Mucosa of descending colon (tissue), 3 donors: ENCODE data around the gene GALE. TPM values are rescaled to one million over a fixed set of nuclear protein-coding genes. Genes with fewer than 3 reads are reported as not detected.

Experiments used
- ATAC-seq: fragments of 200-7000 bp; cut with Tn5 transposase; one replicate; pipeline ENCODE4 v1.9.1; 2020; ENCODE audit warnings: mild to moderate bottlenecking, moderate library complexity
- DNase-seq, 3 donors: peaks; one replicate each; pipeline ENCODE4 v3.0.0-alpha.2; 2020
- H3K36me3 ChIP-seq: fragments of 200-600 bp; one replicate; pipeline ENCODE4 v1.8.0; 2021; ENCODE audit warnings: low read depth, mild to moderate bottlenecking
- H3K4me1 ChIP-seq: fragments of 200-600 bp; one replicate; pipeline ENCODE4 v1.8.0; 2021; ENCODE audit warnings: low read depth, mild to moderate bottlenecking
- H3K4me3 ChIP-seq: fragments of 200-600 bp; one replicate; pipeline ENCODE4 v1.8.0; 2021; ENCODE audit warnings: mild to moderate bottlenecking
- H3K9me3 ChIP-seq: fragments of 200-600 bp; one replicate; pipeline ENCODE4 v1.8.0; 2021; ENCODE audit warnings: mild to moderate bottlenecking
- intact Hi-C, 2 donors: fragments of 100-400 bp; cut with DNase I in 1 of 2; cut with micrococcal nuclease in 1 of 2; formaldehyde crosslinking; loops; one replicate each; pipeline versions ENCODE4 v1.11.0 to v1.11.1; 2022; cut with DNase I, micrococcal nuclease
- total RNA-seq, 3 donors: library from RNA; stranded (reverse); fragmentation: NEBNext Ultra II Directional in 2 of 3; extraction: Animal tissue kit (Norgen Biotek cat#: 25700) in 2 of 3; gene quantifications; one replicate each; pipeline versions ENCODE4 v1.2.1 to v1.2.4, GENCODE V29; 2021 to 2023
- TF ChIP-seq, protein P1 (sequence below): fragments of 200-600 bp; IDR thresholded peaks from one replicate; pipeline ENCODE4 v1.8.0; 2022; ENCODE audit warnings: antibody characterized with exemption, mild to moderate bottlenecking
- donor health status: DM: no; HTN: no; CAD: no; lungs with moderate emphysema.
- donor health status: DM: no; HTN: no; CAD: no.
- donor health status: DM: no; HTN: yes; CAD: no.

The GALE gene
- total RNA-seq, 3 donors from 2014 or later, result 55.7 to 156 (median 127) TPM

DNA sequence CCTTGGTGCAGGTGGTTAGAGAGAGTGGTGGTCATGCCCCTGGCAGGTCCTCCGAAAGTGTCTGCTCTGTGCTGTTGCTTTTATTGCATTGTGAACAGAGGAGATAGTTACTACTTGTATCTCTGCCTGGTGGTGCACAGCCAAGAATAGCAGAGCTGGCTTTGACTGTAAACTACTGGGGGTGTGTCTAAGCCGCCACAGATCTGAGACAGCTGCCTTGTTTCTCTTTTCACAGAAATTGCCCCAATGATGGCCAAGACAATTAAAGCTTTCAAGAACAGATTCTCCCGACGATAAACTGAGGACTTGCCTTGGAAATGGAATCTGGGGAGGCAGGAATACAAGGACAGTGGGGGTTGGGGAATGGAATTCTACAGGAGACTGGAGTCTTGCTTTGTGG is 41.3 kb downstream of the GALE start:
- DNase-seq, result no peak
- intact Hi-C loops, result no loop called here
- ATAC-seq, result peak; percentile 36
- TF ChIP-seq, protein P1, sequence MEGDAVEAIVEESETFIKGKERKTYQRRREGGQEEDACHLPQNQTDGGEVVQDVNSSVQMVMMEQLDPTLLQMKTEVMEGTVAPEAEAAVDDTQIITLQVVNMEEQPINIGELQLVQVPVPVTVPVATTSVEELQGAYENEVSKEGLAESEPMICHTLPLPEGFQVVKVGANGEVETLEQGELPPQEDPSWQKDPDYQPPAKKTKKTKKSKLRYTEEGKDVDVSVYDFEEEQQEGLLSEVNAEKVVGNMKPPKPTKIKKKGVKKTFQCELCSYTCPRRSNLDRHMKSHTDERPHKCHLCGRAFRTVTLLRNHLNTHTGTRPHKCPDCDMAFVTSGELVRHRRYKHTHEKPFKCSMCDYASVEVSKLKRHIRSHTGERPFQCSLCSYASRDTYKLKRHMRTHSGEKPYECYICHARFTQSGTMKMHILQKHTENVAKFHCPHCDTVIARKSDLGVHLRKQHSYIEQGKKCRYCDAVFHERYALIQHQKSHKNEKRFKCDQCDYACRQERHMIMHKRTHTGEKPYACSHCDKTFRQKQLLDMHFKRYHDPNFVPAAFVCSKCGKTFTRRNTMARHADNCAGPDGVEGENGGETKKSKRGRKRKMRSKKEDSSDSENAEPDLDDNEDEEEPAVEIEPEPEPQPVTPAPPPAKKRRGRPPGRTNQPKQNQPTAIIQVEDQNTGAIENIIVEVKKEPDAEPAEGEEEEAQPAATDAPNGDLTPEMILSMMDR, result no peak
- Histone ChIP-seq H3K4me3 (no peak overlapping the region), H3K4me1 (no peaks in the 10 kb centered on the region), H3K9me3 (no peaks in the 10 kb centered on the region), H3K36me3 (peaks cover 26% of the 10 kb centered on the region)

DNA sequence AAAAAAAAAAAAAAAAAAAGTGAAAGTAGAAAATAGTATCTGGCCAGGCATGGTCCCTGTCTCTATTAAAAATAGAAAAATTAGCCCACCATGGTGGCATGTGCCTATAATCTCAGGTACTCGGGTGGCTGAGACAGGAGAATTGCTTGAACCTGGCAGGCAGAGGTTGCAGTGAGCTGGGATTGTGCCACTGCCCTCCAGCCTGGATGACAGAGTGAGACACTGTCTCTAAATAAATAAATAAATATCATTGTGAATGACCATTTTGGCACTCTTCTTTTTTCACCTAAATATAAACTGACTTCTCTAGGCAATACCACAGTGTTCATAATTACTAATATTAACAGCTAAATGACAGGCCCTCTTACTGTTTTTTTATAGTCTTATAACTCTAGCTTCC is 42.7 kb downstream of the GALE start:
- Histone ChIP-seq H3K9me3 (no peaks in the 10 kb centered on the region), H3K36me3 (peaks cover 34% of the 10 kb centered on the region), H3K4me3 (no peak overlapping the region), H3K4me1 (no peaks in the 10 kb centered on the region)
- intact Hi-C loops, result no loop called here
- no peak for ATAC-seq
- TF ChIP-seq, protein P1, result no peak
- no peak for DNase-seq

DNA sequence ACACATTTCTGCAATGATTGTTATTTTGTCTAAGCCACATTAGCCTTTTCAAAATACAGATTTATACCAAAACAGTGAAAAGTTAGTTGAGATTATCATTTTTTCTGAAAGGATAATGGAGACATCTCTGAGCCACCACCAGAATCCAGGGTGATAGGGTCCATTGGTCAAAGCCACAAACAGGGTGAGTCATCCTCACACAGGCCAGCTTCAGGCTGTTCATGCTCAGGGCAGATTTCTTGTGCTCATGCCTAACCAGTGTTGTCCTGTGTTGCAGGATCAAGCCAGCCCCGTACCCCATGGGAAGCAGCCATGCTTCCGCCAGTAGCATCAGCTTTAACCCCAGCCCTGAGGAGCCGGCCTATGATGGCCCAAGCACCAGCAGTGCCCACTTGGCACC is 43.9 kb downstream of the GALE start:
- ATAC-seq, result peak; percentile 38

DNA sequence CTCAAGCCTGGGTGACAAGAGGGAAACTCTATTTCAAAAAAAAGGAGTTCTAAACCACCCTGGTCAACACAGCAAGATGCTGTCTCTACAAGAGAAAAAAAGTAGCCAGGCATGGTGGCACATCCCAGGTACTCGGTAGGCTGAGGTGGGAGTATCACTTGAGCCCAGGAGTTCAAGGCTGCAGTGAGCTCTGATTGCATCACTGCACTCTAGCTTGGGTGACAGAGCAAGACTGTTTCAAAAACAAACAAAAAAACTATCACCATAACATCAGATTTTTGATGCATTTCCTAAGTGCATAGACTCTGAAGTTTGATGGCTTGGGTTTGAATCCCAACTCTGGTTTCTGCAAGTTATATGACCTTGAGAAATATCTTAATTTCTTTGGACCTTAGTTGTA is 47.6 kb downstream of the GALE start:
- no peak for ATAC-seq
- H3K9me3 ChIP-seq, result no peaks in the 10 kb centered on the region
- TF ChIP-seq, protein P1, result no peak
- peaks cover 33% of the 10 kb centered on the region for H3K36me3 ChIP-seq
- no peaks in the 10 kb centered on the region for H3K4me1 ChIP-seq
- intact Hi-C loops, result no loop called here
- no peak overlapping the region for H3K4me3 ChIP-seq
- DNase-seq, result no peak

More for the DNA sequence above, 43.9 kb downstream of the GALE start:
- Histone ChIP-seq H3K36me3 (peaks cover 40% of the 10 kb centered on the region), H3K4me1 (no peaks in the 10 kb centered on the region), H3K9me3 (no peaks in the 10 kb centered on the region), H3K4me3 (no peak overlapping the region)
- intact Hi-C loops, result no loop called here
- TF ChIP-seq, protein P1, result no peak
- DNase-seq, result no peak

DNA sequence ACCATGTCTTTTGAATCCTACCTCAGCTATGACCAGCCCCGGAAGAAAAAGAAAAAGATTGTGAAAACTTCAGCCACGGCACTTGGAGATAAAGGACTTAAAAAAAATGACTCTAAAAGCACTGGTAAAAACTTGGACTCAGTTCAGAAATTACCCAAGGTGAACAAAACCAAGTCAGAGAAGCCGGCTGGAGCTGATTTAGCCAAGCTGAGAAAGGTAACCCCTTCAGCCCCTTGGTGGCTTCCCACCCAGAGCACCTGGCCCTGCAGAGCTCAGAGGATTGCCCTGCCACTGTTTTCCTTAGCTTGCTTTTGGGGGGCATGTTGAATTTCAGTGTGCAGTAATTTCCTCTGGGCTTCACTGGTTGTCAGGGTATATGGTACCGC is 48.7 kb downstream of the GALE start:
- H3K36me3 ChIP-seq, result peaks cover 22% of the 10 kb centered on the region
- intact Hi-C loops, result no loop called here
- TF ChIP-seq, protein P1, result no peak
- no peaks in the 10 kb centered on the region for H3K4me1 ChIP-seq
- H3K9me3 ChIP-seq, result no peaks in the 10 kb centered on the region
- ATAC-seq (no peak), DNase-seq (no peak)
- no peak overlapping the region for H3K4me3 ChIP-seq
